Pericardium fibroblast (primary cell): ENCODE results near the gene ARPC1A. TPM values are rescaled to one million over a fixed set of nuclear protein-coding genes. Genes with fewer than 3 reads are reported as not detected.

ENCODE experiments used
- total RNA-seq: library from RNA; depleted of rRNA; stranded (reverse); fragments of >200 nt; gene quantifications from 2 replicates; pipeline ENCODE4 v1.2.3, GENCODE V29; 2015

ARPC1A gene
- 172 and 192 TPM in 2 replicates for total RNA-seq

DNA sequence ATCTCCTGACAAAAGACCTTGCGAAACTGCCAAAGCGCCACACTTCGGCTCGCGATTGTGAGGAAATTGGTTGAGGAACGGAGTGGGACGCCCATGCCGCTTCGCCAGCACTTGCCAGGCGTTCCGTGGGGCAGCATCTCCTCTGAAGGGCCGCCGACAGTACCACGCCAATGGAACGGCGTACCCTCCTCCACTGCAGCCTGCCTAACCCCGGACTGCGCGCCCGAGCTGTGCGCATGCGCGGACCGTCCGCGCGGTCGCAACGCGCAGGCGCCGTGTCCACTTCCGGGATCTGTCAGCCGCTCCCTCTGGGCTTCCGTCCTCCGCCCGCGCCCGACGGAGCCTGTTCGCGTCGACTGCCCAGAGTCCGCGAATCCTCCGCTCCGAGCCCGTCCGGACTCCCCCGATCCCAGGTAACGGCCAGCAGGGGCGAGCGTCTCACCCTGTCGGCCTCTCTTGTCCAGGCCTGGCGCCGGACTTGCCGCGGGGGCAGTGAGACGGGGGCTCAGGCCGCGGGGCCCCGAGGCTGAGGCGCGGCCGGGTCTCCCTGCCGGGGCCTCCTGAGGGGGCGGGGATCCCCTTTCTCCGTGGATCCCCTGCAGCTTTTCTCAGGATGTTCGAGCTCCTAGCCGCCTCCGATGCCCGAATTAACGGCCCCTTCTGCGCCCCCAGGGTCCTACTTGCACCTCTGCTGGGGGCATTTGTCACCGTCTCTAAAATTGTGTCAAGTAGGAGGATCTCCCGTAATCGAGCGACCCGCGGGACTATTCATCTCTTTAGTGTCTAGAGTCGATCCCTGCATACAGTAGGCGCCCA is at the start of gene ARPC1A:
Gene ARPC1A, plus strand, starts transcription at position 307 of the 816 bp plus-strand sequence. CDS start 7,456 bp downstream, outside the sequence.

DNA sequence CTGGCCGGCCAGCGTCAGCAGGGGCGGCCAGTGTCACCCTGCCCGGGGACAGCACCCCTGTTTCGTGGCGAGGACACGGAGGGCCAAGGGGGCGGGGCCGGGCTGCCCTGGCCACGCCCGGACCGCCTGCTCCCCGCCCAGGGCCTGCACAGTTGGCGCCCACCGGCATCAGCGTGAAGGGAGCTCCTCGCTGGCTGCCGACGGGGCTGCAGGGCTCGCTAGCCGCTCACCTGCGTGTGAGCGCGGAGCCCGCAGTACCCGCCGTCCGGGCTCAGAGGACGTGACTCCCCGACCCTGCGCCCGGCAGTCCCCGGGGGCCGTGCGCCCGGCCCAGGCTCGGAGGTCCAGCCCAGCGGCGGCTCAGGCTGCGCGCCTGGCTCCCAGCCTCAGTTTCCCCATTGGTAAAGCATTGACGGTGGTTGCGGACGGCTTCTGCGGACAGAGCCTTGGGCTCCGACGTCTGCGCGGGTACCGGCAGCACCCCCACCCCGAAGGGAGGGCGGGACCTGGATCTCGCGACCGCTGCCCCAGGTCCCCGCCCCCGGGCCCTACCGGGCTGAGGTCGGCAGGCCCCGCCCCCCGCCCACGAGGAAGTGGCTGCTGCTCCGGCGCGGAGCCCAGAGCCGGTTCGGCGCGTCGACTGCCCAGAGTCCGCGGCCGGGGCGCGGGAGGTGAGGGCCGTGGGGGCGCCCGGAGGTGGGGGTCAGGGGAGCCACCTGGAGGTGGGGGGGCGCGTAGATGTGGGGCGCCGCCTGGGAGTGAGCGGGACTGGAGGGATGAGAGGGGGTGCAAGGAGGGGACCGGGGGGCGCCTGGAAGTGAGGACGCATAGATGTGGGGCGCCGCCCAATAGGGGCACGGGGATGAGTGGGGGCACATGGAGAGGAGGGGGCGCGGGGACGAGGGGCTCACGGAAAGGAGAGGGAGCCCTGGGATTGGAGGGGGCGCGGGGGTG is 48.7 kb downstream of the ARPC1A start, which contains the start of gene ARPC1B:
Gene ARPC1B, plus strand, starts transcription at position 620 of the 954 bp plus-strand sequence. CDS start 10,985 bp downstream, outside the sequence.

DNA sequence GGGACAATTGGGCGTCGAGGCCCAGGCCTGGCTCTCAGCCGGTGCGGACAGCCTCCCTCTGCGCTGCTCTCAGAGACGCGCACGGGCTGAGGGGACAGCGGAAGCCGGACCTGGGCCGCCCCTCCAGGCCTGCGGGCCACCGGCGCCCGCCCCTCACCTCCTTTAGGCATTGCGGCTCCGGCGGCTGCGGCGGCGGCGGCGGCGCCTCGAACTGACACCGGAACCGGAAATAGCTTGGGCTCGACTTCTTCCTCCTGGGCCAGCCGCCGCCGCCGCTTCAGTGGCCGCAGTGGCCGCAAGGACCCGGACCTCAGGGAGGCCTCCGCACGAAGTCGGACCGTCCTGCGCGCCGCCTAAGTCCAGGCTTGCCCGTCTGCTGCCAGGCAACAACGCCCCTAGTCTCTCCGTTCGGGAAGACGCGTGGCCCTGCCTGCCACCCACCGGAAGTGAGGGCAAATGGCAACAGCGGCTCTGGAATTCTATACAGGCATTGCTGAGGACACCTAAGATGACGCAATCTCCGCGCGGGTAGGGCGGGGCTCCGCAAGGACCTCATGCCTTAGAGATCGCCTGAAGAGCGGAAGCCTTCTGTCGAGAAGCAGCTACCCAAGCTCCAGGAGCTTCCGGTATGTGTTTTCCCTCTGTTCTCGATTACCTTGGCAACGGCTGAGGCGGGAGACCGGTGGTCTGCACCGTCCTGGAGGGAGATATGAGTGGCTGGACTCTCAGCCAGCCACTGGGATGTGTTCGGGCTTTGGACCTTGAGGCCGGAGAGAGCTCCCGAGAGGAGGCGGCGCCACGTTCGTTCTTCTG is 82.9 kb downstream of the ARPC1A start, which contains the start of the genes BUD31 and PDAP1:
Gene BUD31, plus strand, starts transcription at position 591 of the 813 bp plus-strand sequence. CDS start 2,124 bp downstream, outside the sequence.
Gene PDAP1, minus strand, starts transcription at position 219 of the 813 bp plus-strand sequence. Its CDS starts 49 bp downstream, at position 170.

Other genes starting within 250 kb of the ARPC1A start
- 10.0 and 14.8 TPM in 2 replicates for gene SMURF1, start 181.8 kb upstream of the ARPC1A start, total RNA-seq
- not detected in 2 replicates for gene KPNA7, start 117.8 kb upstream of the ARPC1A start, total RNA-seq
- gene MYH16, start 53.1 kb upstream of the ARPC1A start, total RNA-seq = not detected in 2 replicates
- 255 and 334 TPM in 2 replicates for gene ARPC1B, start 48.8 kb downstream of the ARPC1A start, total RNA-seq
- 62.4 and 97.4 TPM in 2 replicates for gene PDAP1, start 82.7 kb downstream of the ARPC1A start, total RNA-seq
- 115 and 116 TPM in 2 replicates for gene BUD31, start 83.1 kb downstream of the ARPC1A start, total RNA-seq
- 4.6 and 6.3 TPM in 2 replicates for gene PTCD1, start 112.9 kb downstream of the ARPC1A start, total RNA-seq
- gene CPSF4, start 113.0 kb downstream of the ARPC1A start, total RNA-seq = 22.8 and 32.4 TPM in 2 replicates
- gene ATP5MF, start 140.3 kb downstream of the ARPC1A start, total RNA-seq = 1,133 and 1,208 TPM in 2 replicates
- gene ZNF789, start 147.0 kb downstream of the ARPC1A start, total RNA-seq = 1.9 and 6.5 TPM in 2 replicates
- gene ZNF394, start 174.4 kb downstream of the ARPC1A start, total RNA-seq = 16.2 and 17.6 TPM in 2 replicates
- 6.8 and 12.2 TPM in 2 replicates for gene ZKSCAN5, start 178.8 kb downstream of the ARPC1A start, total RNA-seq
- gene FAM200A, start 226.2 kb downstream of the ARPC1A start, total RNA-seq = 5.4 and 6.6 TPM in 2 replicates
- 37.7 and 75.7 TPM in 2 replicates for gene ZNF655, start 232.7 kb downstream of the ARPC1A start, total RNA-seq